IPS-15b (cell line): ENCODE data around the gene CNST.
"Not testable (repeated sequence)": the region's sequence is repeated elsewhere in the genome, so short reads cannot be mapped to it uniquely, and the experiment has no call there.

Experiments used
- H3K27me3 ChIP-seq: one replicate; pipeline ENCODE4 v1.6.1; 2013; ENCODE audit warnings: low read length; ENCODE audit not compliant: control insufficient read depth, insufficient read depth
- H3K36me3 ChIP-seq: one replicate; pipeline ENCODE4 v1.6.1; 2013; ENCODE audit warnings: low read length; ENCODE audit not compliant: control insufficient read depth, insufficient read depth
- H3K4me1 ChIP-seq: one replicate; pipeline ENCODE4 v1.6.1; 2013; ENCODE audit warnings: mild to moderate bottlenecking, low read length; ENCODE audit not compliant: control insufficient read depth, insufficient read depth
- H3K4me3 ChIP-seq: one replicate; pipeline ENCODE4 v1.5.1; 2013; ENCODE audit warnings: low read depth, low read length
- H3K9ac ChIP-seq: one replicate; pipeline ENCODE4 v1.6.1; 2013; ENCODE audit warnings: low read depth, mild to moderate bottlenecking, low read length
- H3K9me3 ChIP-seq: one replicate; pipeline ENCODE4 v1.6.1; 2013; ENCODE audit warnings: mild to moderate bottlenecking, low read length; ENCODE audit not compliant: control insufficient read depth, insufficient read depth

CNST gene

DNA sequence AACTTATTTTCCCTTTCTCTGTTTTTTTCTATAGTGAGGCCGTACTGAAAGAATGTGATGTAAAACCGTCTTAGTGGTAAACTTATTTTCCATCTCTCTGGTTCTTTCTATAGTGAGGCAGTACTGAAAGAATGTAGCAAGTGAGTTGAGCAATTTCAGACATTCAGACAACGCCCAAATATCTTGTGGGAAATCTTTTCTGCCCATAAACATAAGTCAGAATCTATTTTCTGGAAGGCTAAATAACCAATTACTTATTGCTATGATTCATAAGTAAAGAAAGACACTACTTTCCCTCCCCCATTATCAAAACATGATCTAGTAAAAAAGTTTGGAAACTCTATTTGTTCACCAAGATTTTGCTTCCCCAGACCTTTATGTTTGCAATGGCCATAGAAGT is 139.1 kb downstream of the CNST start:
- H3K9me3 ChIP-seq, result no peaks in the 10 kb centered on the region
- H3K9ac ChIP-seq, result no peak overlapping the region
- no peak overlapping the region for H3K4me3 ChIP-seq
- no peaks in the 10 kb centered on the region for H3K27me3 ChIP-seq
- no peaks in the 10 kb centered on the region for H3K36me3 ChIP-seq
- H3K4me1 ChIP-seq, result no peaks in the 10 kb centered on the region

DNA sequence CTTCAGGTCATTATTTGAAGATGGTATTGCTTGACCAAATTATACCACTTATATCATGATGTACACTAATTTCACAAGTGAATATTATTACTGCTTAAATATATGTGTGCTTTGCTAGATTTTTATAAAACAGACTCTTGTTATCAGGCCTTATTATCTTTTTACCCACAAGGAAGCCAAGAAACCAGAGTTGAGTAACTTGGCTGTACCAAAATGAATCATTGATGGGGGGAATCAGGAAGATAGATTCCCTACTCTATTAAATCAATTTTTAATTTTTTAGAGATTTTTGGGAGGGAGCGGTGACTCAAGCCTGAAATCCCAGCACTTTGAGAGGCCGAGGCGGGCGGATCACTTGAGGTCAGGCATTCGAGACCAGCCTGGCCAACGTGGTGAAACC is 141.9 kb downstream of the CNST start:
- Histone ChIP-seq H3K36me3 (no peaks in the 10 kb centered on the region), H3K9me3 (no peaks in the 10 kb centered on the region), H3K9ac (no peak overlapping the region), H3K4me3 (no peak overlapping the region), H3K27me3 (no peaks in the 10 kb centered on the region), H3K4me1 (no peaks in the 10 kb centered on the region)

DNA sequence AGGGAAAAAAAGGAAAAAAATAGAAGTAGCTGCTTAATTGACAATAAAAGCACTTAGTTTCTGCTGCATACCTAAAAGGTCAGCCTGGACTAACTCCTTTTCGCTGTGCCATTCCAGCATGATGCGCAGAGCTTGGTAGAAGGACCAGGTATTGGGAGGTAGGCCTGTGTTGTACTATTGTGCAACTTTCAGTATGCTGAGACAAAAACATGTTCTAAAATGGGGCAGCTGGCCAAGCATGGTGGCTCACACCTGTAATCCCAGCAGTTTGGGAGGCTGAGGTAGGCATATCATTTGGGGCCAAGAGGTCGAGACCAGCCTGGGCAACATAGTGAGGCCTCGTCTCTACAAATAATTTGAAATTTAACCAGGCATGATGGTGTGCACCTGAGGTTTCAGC is 142.9 kb downstream of the CNST start:
- no peaks in the 10 kb centered on the region for H3K36me3 ChIP-seq
- H3K9me3 ChIP-seq, result no peaks in the 10 kb centered on the region
- H3K4me3 ChIP-seq, result no peak overlapping the region
- H3K27me3 ChIP-seq, result no peaks in the 10 kb centered on the region
- no peaks in the 10 kb centered on the region for H3K4me1 ChIP-seq
- no peak overlapping the region for H3K9ac ChIP-seq

DNA sequence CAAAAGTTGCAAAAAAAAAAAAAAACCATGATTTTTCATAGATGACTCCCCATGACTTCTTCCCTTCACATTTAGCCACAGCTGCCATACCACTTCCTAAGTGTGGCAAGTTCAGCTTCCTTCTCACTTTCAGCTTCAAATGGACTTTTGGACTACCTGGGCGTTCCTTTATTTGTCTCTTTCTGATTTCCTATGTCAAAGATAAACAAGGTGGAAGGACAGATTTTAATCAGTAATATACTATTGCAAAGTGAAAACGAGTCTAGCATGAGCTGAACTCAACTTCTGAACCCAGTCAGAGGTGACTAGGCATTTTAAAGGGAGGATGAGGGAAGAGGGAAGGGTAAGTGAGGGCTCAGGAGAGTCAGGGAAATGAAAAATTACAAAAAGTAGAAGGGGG is 143.6 kb downstream of the CNST start:
- no peaks in the 10 kb centered on the region for H3K4me1 ChIP-seq
- no peaks in the 10 kb centered on the region for H3K27me3 ChIP-seq
- no peaks in the 10 kb centered on the region for H3K36me3 ChIP-seq
- no peaks in the 10 kb centered on the region for H3K9me3 ChIP-seq
- no peak overlapping the region for H3K4me3 ChIP-seq
- no peak overlapping the region for H3K9ac ChIP-seq

DNA sequence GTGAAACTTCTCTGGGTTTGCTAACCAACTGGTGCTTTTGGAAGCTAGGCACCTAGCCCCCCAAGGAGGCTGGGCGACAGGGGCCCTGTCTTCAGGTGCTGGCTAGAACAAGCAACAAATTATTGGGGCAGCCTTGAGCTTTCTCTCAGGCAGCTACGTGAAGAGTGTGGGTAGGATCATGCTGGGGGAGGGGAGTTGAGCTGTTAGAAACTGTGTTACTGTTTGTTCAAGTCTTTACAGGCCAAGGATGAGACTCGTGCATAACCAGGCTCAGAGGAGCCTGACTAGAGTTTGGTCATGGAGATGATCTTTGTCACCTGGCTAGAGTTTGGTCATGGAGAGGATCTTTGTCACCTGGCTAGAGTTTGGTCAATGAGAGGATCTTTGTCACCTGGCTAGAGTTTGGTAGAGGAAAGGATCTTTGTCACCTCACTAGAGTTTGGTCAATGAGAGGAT is 145.3 kb downstream of the CNST start:
- Histone ChIP-seq H3K9ac (no peak overlapping the region), H3K9me3 (no peaks in the 10 kb centered on the region), H3K4me3 (no peak overlapping the region), H3K27me3 (no peaks in the 10 kb centered on the region), H3K36me3 (no peaks in the 10 kb centered on the region), H3K4me1 (no peaks in the 10 kb centered on the region)

DNA sequence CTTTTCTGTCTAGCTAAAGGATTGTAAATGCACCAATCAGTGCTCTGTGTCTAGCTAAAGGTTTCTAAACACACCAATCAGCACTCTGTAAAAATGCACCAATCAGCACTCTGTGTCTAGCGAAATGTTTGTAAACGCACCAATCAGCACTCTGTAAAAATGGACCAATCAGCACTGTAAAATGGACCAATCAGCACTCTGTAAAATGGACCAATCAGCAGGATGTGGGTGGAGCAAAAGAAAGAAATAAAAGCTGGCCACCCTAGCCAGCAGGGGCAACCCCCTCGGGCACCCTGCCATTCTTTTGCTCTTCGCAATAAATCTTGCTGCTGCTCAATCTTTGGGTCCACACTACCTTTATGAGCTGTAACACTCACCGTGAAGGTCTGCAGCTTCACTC is 146.2 kb downstream of the CNST start:
- not testable (repeated sequence) for H3K4me3 ChIP-seq, H3K27me3 ChIP-seq, H3K9ac ChIP-seq, H3K36me3 ChIP-seq, H3K9me3 ChIP-seq, H3K4me1 ChIP-seq
